ENCODE results near the gene LRRC8C. TPM values are rescaled to one million over a fixed set of nuclear protein-coding genes. Genes with fewer than 3 reads are reported as not detected.

The LRRC8C gene
- total RNA-seq, 2 experiments from 2014 or later, result 32.9 to 35.0 TPM

GRCh38 chr1:89755591-89755990 lies 122.7 kb downstream of the LRRC8C start:
- H3K4me3 Mint-ChIP-seq, result no peak overlapping the region
- peaks cover 74% of the 10 kb centered on the region for H3K4me1 Mint-ChIP-seq (ENCODE audit: low read depth)
- H3K36me3 Mint-ChIP-seq (ENCODE audit: low read depth), result peaks cover 12% of the 10 kb centered on the region
- ChIA-PET CTCF (interaction anchor here (0.8 to 5.7 kb wide), 4 partner anchors 8 to 123 kb away, joined by 3 to 58 read pairs (median 26); partner anchors contain the start of gene LRRC8C), POLR2A (interaction anchor here (1.3 to 1.4 kb wide), 2 partner anchors 123 to 127 kb away, joined by 3 to 4 read pairs; partner anchors contain the start of gene LRRC8C)
- no peak for ATAC-seq
- H3K27me3 Mint-ChIP-seq (ENCODE audit: low read depth), result no peaks in the 10 kb centered on the region
- DNase-seq, result no peak
- H3K27ac Mint-ChIP-seq, result no peak overlapping the region
- H3K9me3 Mint-ChIP-seq (ENCODE audit: insufficient read depth), result no peaks in the 10 kb centered on the region

GRCh38 chr1:89757532-89757931 lies 124.6 kb downstream of the LRRC8C start:
- no peaks in the 10 kb centered on the region for H3K27me3 Mint-ChIP-seq (ENCODE audit: low read depth)
- ChIA-PET POLR2A (interaction anchor here (0.6 to 3.0 kb wide), 22 partner anchors 14 to 292 kb away, joined by 3 to 15 read pairs (median 4); partner anchors contain the start of genes LRRC8B and LRRC8C), CTCF (interaction anchor here (0.5 to 5.7 kb wide), 20 partner anchors 12 to 274 kb away, joined by 3 to 58 read pairs (median 4); partner anchors contain the start of gene LRRC8C)
- peak overlapping the region; percentile 92 for H3K27ac Mint-ChIP-seq
- ATAC-seq (peak; percentile 77), DNase-seq (peak; percentile 71)
- H3K36me3 Mint-ChIP-seq (ENCODE audit: low read depth), result peaks cover 14% of the 10 kb centered on the region
- H3K4me1 Mint-ChIP-seq (ENCODE audit: low read depth), result peaks cover 89% of the 10 kb centered on the region
- no peaks in the 10 kb centered on the region for H3K9me3 Mint-ChIP-seq (ENCODE audit: insufficient read depth)
- H3K4me3 Mint-ChIP-seq, result peak overlapping the region; percentile 73

GRCh38 chr1:89758156-89758555 lies 125.2 kb downstream of the LRRC8C start:
- DNase-seq (no peak), ATAC-seq (no peak)
- peak overlapping the region; percentile 92 for H3K27ac Mint-ChIP-seq
- ChIA-PET POLR2A (interaction anchor here (0.6 to 3.0 kb wide), 14 partner anchors 33 to 292 kb away, joined by 3 to 15 read pairs (median 5); partner anchors contain the start of genes LRRC8B and LRRC8C), CTCF (interaction anchor here (0.8 to 5.7 kb wide), 18 partner anchors 13 to 274 kb away, joined by 3 to 58 read pairs (median 5); partner anchors contain the start of gene LRRC8C)
- H3K9me3 Mint-ChIP-seq (ENCODE audit: insufficient read depth), result no peaks in the 10 kb centered on the region
- H3K36me3 Mint-ChIP-seq (ENCODE audit: low read depth), result peaks cover 11% of the 10 kb centered on the region
- peaks cover 90% of the 10 kb centered on the region for H3K4me1 Mint-ChIP-seq (ENCODE audit: low read depth)
- H3K27me3 Mint-ChIP-seq (ENCODE audit: low read depth), result no peaks in the 10 kb centered on the region
- peak overlapping the region; percentile 73 for H3K4me3 Mint-ChIP-seq

GRCh38 chr1:89759036-89759435 lies 126.1 kb downstream of the LRRC8C start:
- no peaks in the 10 kb centered on the region for H3K27me3 Mint-ChIP-seq (ENCODE audit: low read depth)
- H3K4me3 Mint-ChIP-seq, result no peak overlapping the region
- peaks cover 94% of the 10 kb centered on the region for H3K4me1 Mint-ChIP-seq (ENCODE audit: low read depth)
- no peak for DNase-seq
- POLR2A ChIA-PET, result interaction anchor here (1.7 to 3.0 kb wide), 4 partner anchors 34 to 151 kb away, joined by 5 to 14 read pairs (median 9); partner anchors contain the start of gene LRRC8C
- H3K27ac Mint-ChIP-seq, result peak overlapping the region; percentile 66
- no peak for ATAC-seq
- H3K9me3 Mint-ChIP-seq (ENCODE audit: insufficient read depth), result no peaks in the 10 kb centered on the region
- H3K36me3 Mint-ChIP-seq (ENCODE audit: low read depth), result peaks cover 8% of the 10 kb centered on the region
- CTCF ChIA-PET, result interaction anchor here (1.1 to 5.7 kb wide), 16 partner anchors 13 to 275 kb away, joined by 3 to 58 read pairs (median 6); partner anchors contain the start of gene LRRC8C

- H3K27ac Mint-ChIP-seq, result no peak overlapping the region
- H3K36me3 Mint-ChIP-seq (ENCODE audit: low read depth), result peaks cover 6% of the 10 kb centered on the region
- H3K27me3 Mint-ChIP-seq (ENCODE audit: low read depth), result no peaks in the 10 kb centered on the region
- DNase-seq (no peak), ATAC-seq (no peak)
- ChIA-PET CTCF (interaction anchor here (2.4 to 4.2 kb wide), 2 partner anchors 156 to 157 kb away, joined by 9 to 41 read pairs; no protein-coding TSS in a partner anchor), POLR2A (no interaction called here)
- H3K4me1 Mint-ChIP-seq (ENCODE audit: low read depth), result peaks cover 81% of the 10 kb centered on the region
- no peak overlapping the region for H3K4me3 Mint-ChIP-seq
- H3K9me3 Mint-ChIP-seq (ENCODE audit: insufficient read depth), result no peaks in the 10 kb centered on the region
Observed at GRCh38 chr1:89760496-89760895, 127.6 kb downstream of the LRRC8C start.

- Mint-ChIP-seq H3K36me3 (ENCODE audit: low read depth) (peaks cover 6% of the 10 kb centered on the region), H3K4me3 (no peak overlapping the region), H3K9me3 (ENCODE audit: insufficient read depth) (no peaks in the 10 kb centered on the region), H3K27ac (peak overlapping the region; percentile 25), H3K27me3 (ENCODE audit: low read depth) (no peaks in the 10 kb centered on the region), H3K4me1 (ENCODE audit: low read depth) (peaks cover 73% of the 10 kb centered on the region)
- ATAC-seq, result no peak
- DNase-seq, result no peak
- ChIA-PET POLR2A (interaction anchor here (4.7 kb wide), 1 partner anchor 129 kb away, joined by 63 read pairs; the partner anchor contains the start of gene LRRC8C), CTCF (interaction anchor here (0.6 to 6.9 kb wide), 13 partner anchors 11 to 277 kb away, joined by 3 to 220 read pairs (median 24); partner anchors contain the start of gene LRRC8C)
Observed at GRCh38 chr1:89761338-89761737, 128.4 kb downstream of the LRRC8C start.

- no peak for ATAC-seq
- peaks cover 67% of the 10 kb centered on the region for H3K4me1 Mint-ChIP-seq (ENCODE audit: low read depth)
- POLR2A ChIA-PET, result interaction anchor here (1.1 to 4.7 kb wide), 6 partner anchors 8 to 129 kb away, joined by 3 to 63 read pairs (median 4); partner anchors contain the start of gene LRRC8C
Observed at GRCh38 chr1:89761901-89762300, 129.0 kb downstream of the LRRC8C start.

GRCh38 chr1:89762386-89762778 lies 129.5 kb downstream of the LRRC8C start:
- Mint-ChIP-seq H3K36me3 (ENCODE audit: low read depth) (peaks cover 6% of the 10 kb centered on the region), H3K27me3 (ENCODE audit: low read depth) (no peaks in the 10 kb centered on the region), H3K4me1 (ENCODE audit: low read depth) (peaks cover 63% of the 10 kb centered on the region), H3K4me3 (peak overlapping the region; percentile 76), H3K27ac (peak overlapping the region; percentile 26), H3K9me3 (ENCODE audit: insufficient read depth) (no peaks in the 10 kb centered on the region)
- DNase-seq (no peak), ATAC-seq (peak; percentile 2)
- POLR2A ChIA-PET, result interaction anchor here (0.8 to 4.7 kb wide), 14 partner anchors 8 to 232 kb away, joined by 3 to 63 read pairs (median 4); partner anchors contain the start of gene LRRC8C
- CTCF ChIA-PET, result interaction anchor here (0.7 to 6.9 kb wide), 56 partner anchors 7 to 778 kb away, joined by 3 to 220 read pairs (median 8); partner anchors contain the start of gene LRRC8C

More at GRCh38 chr1:89761901-89762300, 129.0 kb downstream of the LRRC8C start:
- Mint-ChIP-seq H3K27ac (no peak overlapping the region), H3K4me3 (peak overlapping the region; percentile 76), H3K36me3 (ENCODE audit: low read depth) (peaks cover 6% of the 10 kb centered on the region), H3K27me3 (ENCODE audit: low read depth) (no peaks in the 10 kb centered on the region), H3K9me3 (ENCODE audit: insufficient read depth) (no peaks in the 10 kb centered on the region)
- no peak for DNase-seq
- CTCF ChIA-PET, result interaction anchor here (0.6 to 6.9 kb wide), 34 partner anchors 10 to 287 kb away, joined by 3 to 220 read pairs (median 14); partner anchors contain the start of gene LRRC8C

- Mint-ChIP-seq H3K27me3 (ENCODE audit: low read depth) (no peaks in the 10 kb centered on the region), H3K27ac (peak overlapping the region; percentile 82), H3K4me1 (ENCODE audit: low read depth) (peaks cover 56% of the 10 kb centered on the region), H3K36me3 (ENCODE audit: low read depth) (peaks cover 6% of the 10 kb centered on the region), H3K4me3 (peak overlapping the region; percentile 76), H3K9me3 (ENCODE audit: insufficient read depth) (no peaks in the 10 kb centered on the region)
- peak; percentile 100 for ATAC-seq
- ChIA-PET POLR2A (interaction anchor here (0.6 to 4.7 kb wide), 18 partner anchors 9 to 239 kb away, joined by 3 to 63 read pairs (median 4); partner anchors contain the start of genes LRRC8B and LRRC8C), CTCF (interaction anchor here (0.7 to 6.9 kb wide), 71 partner anchors 8 to 779 kb away, joined by 3 to 220 read pairs (median 6); partner anchors contain the start of gene LRRC8C)
- peak; percentile 90 for DNase-seq
Observed at GRCh38 chr1:89762779-89763648, 130.1 kb downstream of the LRRC8C start.

- Mint-ChIP-seq H3K27me3 (ENCODE audit: low read depth) (no peaks in the 10 kb centered on the region), H3K4me1 (ENCODE audit: low read depth) (peaks cover 50% of the 10 kb centered on the region), H3K27ac (peak overlapping the region; percentile 82), H3K36me3 (ENCODE audit: low read depth) (peaks cover 6% of the 10 kb centered on the region), H3K9me3 (ENCODE audit: insufficient read depth) (no peaks in the 10 kb centered on the region), H3K4me3 (peak overlapping the region; percentile 76)
- DNase-seq, result no peak
- CTCF ChIA-PET, result interaction anchor here (0.8 to 6.9 kb wide), 56 partner anchors 8 to 775 kb away, joined by 3 to 220 read pairs (median 8); partner anchors contain the start of gene LRRC8C
- POLR2A ChIA-PET, result interaction anchor here (0.6 to 4.7 kb wide), 12 partner anchors 17 to 239 kb away, joined by 3 to 63 read pairs (median 4); partner anchors contain the start of genes LRRC8B and LRRC8C
- no peak for ATAC-seq
Observed at GRCh38 chr1:89763649-89763986, 130.7 kb downstream of the LRRC8C start.

GRCh38 chr1:89765774-89766173 lies 132.9 kb downstream of the LRRC8C start:
- Mint-ChIP-seq H3K9me3 (ENCODE audit: insufficient read depth) (no peaks in the 10 kb centered on the region), H3K4me1 (ENCODE audit: low read depth) (peaks cover 32% of the 10 kb centered on the region), H3K36me3 (ENCODE audit: low read depth) (peaks cover 3% of the 10 kb centered on the region), H3K27me3 (ENCODE audit: low read depth) (peaks cover 1% of the 10 kb centered on the region), H3K4me3 (no peak overlapping the region), H3K27ac (no peak overlapping the region)
- POLR2A ChIA-PET, result interaction anchor here (0.9 to 4.7 kb wide), 2 partner anchors 61 to 133 kb away, joined by 4 to 63 read pairs; partner anchors contain the start of gene LRRC8C
- DNase-seq (no peak), ATAC-seq (no peak)
- CTCF ChIA-PET, result interaction anchor here (1.1 to 6.9 kb wide), 5 partner anchors 15 to 281 kb away, joined by 3 to 220 read pairs (median 12); partner anchors contain the start of gene LRRC8C
